Epidermal melanocyte (primary cell): ENCODE data around the gene MICAL2.

Experiments used
- DNase-seq: peaks from one replicate; pipeline ENCODE4 v3.0.0; 2011; ENCODE audit warnings: low spot score; ENCODE audit not compliant: insufficient read length

The MICAL2 gene

DNA sequence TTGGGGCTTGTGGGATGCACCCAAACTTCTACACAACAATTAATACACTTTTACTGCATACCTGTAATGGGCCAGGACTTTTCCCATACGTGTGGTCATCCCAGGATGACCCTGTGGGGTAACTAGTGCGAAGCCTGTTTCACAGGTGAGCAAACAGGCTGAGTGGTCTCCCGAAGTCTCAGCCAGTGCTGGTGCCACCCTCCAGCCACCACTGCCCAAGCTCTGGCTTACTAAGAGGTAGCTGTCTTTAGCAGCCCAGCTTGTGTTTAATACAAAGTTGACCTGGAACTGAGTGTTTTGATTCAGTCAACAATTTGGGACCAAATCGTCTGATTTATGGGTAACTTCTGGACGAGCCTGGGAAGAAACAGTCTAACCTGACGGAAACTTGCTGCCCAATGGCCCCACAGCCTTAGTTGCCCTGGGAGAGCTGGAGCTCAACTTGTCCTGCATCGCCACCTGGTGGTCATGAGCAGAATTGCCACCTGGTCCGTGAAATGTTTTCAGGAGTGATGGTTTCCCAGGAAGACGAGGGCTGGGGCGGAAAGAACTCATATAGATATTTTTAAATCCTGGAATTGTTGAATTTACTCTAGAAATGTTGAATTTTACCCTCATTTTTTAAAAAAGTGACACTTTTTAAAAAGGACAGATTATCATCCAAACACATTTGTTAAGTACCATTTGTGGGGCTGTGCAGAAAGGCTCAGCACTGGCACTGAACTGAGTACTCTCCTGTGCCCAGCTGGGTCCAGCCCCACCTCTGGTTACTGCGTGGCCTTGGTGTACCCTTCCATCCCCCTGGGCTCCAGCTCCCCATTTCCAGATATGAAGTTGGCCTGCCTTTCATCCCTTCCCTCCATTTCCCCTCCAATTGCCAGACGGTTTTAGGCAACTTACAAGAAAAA lies 171.4 kb downstream of the MICAL2 start:
- DNase-seq, result peak; percentile 85

- no peak for DNase-seq
These were observed 172.3 kb downstream of the MICAL2 start for GRCh38 chr11:12282676-12283075.

- DNase-seq, result no peak
These were observed 174.1 kb downstream of the MICAL2 start for GRCh38 chr11:12284316-12285050.

DNA sequence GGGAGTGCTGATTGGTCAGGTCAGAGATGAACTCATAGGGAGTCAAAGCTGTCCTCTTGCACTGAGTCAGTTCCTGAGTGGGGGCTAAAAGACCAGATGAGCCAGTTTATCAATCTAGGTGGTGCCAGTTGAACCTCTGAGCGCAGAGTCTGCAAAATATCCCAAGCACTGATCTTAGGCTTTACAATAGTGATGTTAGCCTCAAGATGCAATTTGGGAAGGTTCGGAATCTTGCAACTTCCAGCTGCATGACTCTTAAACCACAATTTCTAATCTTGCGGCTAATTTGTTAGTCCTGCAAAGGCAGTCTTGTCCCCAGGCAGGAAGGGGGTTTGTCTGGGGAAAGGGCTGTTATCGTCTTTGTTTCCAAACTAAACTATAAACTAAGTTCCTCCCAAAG lies 174.7 kb downstream of the MICAL2 start:
- DNase-seq, result no peak

DNA sequence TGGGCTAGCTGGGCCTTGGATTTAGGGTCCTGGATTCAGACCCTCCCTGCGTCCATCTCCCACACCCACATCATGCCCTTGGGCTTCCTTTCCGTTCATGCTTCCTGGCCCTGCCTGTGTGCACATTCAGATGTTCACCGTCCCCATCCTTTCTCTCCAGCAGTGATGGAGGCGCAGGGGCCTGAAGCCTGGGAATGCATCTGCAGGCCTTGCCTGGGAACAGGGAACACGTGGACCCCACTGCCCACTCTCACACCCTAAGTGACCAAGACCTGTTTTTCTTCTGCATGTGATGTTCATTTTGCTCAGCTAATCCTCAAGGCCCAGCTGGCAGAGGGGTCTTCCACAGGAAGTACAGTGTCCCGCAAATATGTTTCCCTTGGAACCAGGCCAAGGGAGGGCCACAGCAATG lies 175.4 kb downstream of the MICAL2 start:
- DNase-seq, result no peak

GRCh38 chr11:12286606-12287005 lies 176.2 kb downstream of the MICAL2 start:
- DNase-seq, result no peak

GRCh38 chr11:12287009-12287373 lies 176.6 kb downstream of the MICAL2 start:
- peak; percentile 38 for DNase-seq

DNA sequence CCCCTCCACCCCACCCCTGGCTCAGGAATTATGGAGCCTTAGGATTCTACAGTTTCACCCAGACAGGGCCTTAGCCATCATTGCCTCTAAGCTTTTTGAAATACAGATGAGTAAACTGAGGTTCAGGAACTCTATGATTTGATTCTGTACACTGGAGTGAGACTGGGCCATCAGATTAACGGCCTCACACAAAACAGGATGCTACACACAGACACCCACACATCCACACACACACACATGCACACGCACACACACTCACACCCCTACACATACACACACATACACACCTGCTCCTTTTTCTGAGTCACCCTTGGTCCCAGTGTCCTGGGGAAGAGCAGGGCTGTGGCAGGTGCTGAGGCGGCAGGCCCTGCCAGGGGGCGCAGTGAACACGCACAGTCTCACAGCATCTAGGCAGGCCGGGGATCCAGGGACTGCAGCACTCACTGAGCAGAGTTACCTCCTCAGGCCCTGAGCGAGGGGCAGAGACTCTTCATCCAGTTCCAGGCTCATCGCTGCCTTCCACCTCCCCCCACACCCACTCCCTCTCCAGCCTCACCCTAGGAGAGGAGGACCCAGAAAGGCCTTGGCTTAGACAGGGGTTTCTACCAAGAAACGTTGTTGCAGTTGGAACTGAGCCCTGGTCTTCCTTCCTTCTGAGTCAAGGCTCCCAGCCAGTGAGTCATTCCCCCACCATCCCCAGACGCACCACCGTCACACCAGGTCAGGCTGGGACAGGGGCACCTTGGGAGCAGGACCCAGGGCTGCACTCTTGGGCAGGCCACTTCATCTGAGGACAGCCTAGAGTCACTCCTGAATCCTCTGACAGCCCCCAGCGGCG lies 177.2 kb downstream of the MICAL2 start:
- no peak for DNase-seq

GRCh38 chr11:12288212-12288930 lies 178.0 kb downstream of the MICAL2 start:
- peak; percentile 79 for DNase-seq

DNA sequence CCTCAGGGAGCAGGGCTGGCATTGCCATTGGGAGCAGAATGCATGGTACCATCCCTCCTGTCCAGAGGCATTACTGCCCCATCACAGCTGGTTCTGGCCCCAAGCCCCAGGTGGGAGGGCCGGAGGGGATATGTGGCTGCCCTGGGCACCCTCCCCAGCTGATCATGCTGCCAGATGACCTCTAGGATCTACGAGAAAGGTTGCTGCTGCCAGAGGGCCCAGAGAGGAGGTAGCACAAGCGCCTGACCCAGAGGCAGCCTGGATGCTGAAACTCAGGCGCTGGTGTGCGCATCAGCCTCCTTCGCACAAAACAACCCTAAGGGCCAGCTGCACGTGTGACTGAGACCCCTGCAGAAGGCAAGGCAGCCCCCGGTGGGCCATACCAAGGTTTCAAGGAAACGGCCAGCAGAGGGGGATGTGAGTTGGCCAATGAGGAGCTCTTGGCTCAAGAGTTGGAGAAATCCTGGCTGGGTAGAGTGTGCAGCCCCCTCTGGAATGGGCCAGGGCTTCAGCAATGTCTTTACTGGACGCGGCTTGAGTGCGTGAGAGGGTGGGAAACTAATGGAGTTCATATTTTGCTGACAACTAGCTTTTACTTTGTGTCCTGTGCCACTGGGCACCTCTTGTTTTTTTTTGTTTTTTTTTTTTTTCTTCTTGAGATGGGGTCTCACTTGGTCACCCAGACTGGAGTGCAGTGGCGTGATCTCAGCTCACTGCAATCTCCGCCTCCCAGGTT lies 178.7 kb downstream of the MICAL2 start:
- no peak for DNase-seq

- no peak for DNase-seq
These were observed 179.5 kb downstream of the MICAL2 start for GRCh38 chr11:12289667-12290476.

- no peak for DNase-seq
These were observed 180.1 kb downstream of the MICAL2 start for GRCh38 chr11:12290477-12290922.

DNA sequence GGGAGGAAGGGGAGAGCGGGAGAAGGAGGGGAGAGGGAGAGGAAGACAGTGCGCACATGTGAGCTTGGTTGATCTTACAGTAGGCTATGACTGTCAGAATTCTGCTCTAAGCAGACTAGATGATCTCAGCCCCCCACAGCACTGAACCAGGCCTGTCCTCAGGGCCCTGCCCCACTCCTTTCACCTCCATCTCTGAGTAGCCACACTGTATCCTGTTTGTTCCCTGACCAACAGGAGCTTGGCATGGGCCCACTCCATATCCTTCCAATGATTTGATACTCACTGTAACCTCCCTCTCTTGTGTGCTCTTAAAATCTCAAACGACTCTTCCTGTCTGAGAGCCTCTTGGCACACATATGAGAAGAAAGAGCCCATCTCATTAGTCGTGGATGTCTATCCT lies 180.9 kb downstream of the MICAL2 start:
- no peak for DNase-seq

- no peak for DNase-seq
These were observed 181.4 kb downstream of the MICAL2 start for GRCh38 chr11:12291766-12292165.

DNA sequence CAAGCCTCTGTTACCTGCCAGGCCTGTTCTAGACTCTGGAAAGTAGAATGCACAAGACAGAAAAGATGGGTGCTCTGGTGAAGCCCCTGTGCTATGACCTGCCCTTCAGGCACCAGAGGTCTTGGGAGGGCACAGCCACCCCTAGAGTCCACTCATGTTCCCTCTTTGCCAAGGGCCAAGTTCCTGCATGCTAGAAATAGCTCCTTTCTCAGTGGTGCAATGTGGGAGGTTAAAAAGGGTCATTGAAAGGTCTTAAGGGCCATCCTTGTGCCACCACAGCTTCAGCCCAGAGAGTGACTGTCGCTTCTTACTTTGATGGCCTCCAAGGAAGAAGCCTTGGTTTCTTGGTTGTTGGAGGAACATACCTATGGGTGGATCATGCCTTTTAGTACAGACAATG lies 182.4 kb downstream of the MICAL2 start:
- DNase-seq, result no peak

GRCh38 chr11:12293486-12293885 lies 183.1 kb downstream of the MICAL2 start:
- DNase-seq, result no peak

- DNase-seq, result no peak
These were observed 184.2 kb downstream of the MICAL2 start for GRCh38 chr11:12294613-12295012.

DNA sequence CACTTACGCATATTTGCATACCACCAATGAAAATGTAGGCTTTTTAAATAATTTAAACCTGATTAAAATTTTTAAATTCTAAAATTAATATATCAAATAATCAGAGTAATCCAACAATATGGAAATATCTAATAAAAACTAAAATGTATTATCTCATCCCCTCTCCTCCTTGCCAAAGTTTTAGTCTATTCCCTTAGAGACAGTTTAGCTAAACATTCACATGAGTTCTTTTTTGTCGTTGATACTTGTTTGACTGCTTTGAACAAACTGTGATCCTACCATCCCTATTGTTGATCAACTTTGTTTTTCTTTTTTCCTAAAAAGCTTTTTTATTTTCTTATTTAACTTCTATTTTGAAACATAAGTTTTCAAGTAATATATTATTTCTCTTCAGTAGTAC lies 185.6 kb downstream of the MICAL2 start:
- DNase-seq, result no peak

- no peak for DNase-seq
These were observed 188.2 kb downstream of the MICAL2 start for GRCh38 chr11:12298610-12299009.
